A549 treated with Mapracorat at 1 μM for 4 hours (cell line): ENCODE data around the gene TCF15. TPM values are rescaled to one million over a fixed set of nuclear protein-coding genes. Genes with fewer than 3 reads are reported as not detected.

Experiments used
- total RNA-seq: library from RNA; stranded (reverse); fragments of 200-300 nt; extraction: Qiagen RNA extraction; gene quantifications from 5 replicates; pipeline ENCODE4 v1.2.3, GENCODE V29; 2022

TCF15 gene, protein sequence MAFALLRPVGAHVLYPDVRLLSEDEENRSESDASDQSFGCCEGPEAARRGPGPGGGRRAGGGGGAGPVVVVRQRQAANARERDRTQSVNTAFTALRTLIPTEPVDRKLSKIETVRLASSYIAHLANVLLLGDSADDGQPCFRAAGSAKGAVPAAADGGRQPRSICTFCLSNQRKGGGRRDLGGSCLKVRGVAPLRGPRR
- total RNA-seq, result not detected in 5 replicates

DNA sequence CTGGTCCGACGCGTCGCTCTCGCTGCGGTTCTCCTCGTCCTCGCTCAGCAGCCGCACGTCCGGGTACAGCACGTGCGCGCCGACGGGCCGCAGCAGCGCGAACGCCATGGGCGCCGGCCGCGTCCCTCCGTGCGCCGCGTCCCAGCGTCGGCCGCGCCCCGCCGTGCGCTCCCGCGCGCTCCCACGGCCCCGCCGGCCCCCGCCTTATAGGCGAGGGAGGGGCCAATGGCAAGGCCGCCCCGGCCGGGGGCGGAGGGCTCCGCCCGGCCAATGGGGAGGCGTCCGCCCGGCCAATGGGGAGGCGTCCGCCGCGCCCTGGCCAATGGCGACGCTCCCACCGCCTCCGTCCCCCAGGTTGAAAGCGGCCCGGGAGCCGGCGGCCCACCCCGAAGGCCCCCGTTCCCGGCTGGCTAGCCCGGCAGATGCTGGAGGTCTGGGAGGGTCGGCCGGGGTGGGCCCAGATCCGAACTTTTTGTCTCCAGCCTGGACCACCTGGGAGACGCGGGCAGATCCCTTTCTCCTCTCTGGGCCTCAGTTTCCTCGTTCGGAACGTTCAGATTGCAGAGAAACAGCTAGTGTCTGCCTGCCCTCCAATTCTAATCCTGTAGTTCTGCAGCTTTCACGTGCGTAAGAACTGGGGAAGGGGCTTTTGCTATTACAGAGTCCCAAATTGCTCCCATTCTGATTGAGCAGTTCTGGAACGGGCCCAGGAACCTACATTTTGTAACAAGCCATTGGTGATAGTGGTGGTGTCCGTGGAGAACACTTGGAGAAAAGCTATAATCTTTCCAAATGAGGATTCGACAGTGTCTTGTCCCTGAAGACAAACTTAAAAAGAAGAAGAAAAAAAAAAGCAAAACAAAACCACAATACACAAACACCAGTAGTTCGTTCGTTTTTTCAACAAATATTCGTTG is at the start of gene TCF15:
Gene TCF15, minus strand, starts transcription at position 180 of the 917 bp plus-strand sequence. Its CDS starts 72 bp downstream, at position 108.

DNA sequence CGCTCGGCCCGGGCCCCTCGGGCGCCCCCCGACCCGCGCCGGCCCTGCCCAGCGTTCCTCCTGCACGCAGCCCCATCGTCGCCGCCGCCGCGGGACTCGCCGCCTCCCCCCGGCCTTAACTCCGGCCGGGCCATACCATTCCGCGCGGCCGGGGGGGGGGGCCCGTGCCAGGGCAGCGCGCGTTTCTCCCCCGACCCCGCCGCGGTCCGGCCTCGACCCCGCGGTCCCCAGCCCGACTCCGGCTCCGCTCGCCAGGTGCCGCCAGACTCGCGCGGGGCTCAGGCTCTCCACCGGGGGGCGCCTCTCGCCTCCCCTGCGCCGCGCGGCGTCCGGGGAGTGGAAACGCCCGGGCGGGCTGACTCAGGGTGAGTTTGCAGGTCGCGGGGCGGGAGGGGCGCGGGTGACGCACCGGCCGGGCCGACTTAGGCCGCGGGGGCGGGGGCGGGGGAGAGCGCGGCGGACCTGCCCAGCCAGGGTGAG is 43.0 kb upstream of the TCF15 start, which contains the start of gene SRXN1:
Gene SRXN1, minus strand, starts transcription at position 91 of the 480 bp plus-strand sequence. Its CDS starts 15 bp downstream, at position 76.

Other genes starting within 250 kb of the TCF15 start
- 44.1 to 55.8 TPM (median 53.8 TPM) in 5 replicates for gene TRIB3, start 229.5 kb downstream of the TCF15 start, total RNA-seq
- 100 to 142 TPM (median 138 TPM) in 5 replicates for gene RBCK1, start 202.0 kb downstream of the TCF15 start, total RNA-seq
- 30.9 to 34.9 TPM (median 33.9 TPM) in 5 replicates for gene TBC1D20, start 147.8 kb downstream of the TCF15 start, total RNA-seq
- gene CSNK2A1, start 66.5 kb downstream of the TCF15 start, total RNA-seq, result 131 to 157 TPM (median 146 TPM) in 5 replicates
- 193 to 242 TPM (median 204 TPM) in 5 replicates for gene SRXN1, start 42.9 kb upstream of the TCF15 start, total RNA-seq
- gene SCRT2, start 65.5 kb upstream of the TCF15 start, total RNA-seq, result 0.08 TPM in 1 of 5 replicates, not detected in the others
- 0.32 to 0.57 TPM (median 0.48 TPM) in 5 replicates for gene SLC52A3, start 158.2 kb upstream of the TCF15 start, total RNA-seq
- gene FAM110A, start 223.4 kb upstream of the TCF15 start, total RNA-seq, result 5.3 to 11.3 TPM (median 10.3 TPM) in 5 replicates